Activated effector memory CD4-positive, alpha-beta T cell treated with anti-CD3 and anti-CD28 coated beads, Interleukin-2, amount 50 U/mL, for 16 hours (primary cell): ENCODE data around the gene KRTAP5-6.
A peak's percentile ranks its signal among the peaks of the same experiment; 100 is the strongest.

ENCODE experiments used
- DNase-seq: peaks from one replicate; pipeline ENCODE4 v3.0.0-alpha.2; 2020

KRTAP5-6 gene

GRCh38 chr11:1734641-1735081 lies 37.7 kb downstream of the KRTAP5-6 start:
- DNase-seq: no peak

- DNase-seq: peak; percentile 38
These were observed 38.3 kb downstream of the KRTAP5-6 start for GRCh38 chr11:1735271-1735670.

GRCh38 chr11:1736447-1736992 lies 39.5 kb downstream of the KRTAP5-6 start:
- no peak for DNase-seq

GRCh38 chr11:1737080-1737757 lies 40.2 kb downstream of the KRTAP5-6 start:
- peak; percentile 16 for DNase-seq

GRCh38 chr11:1738380-1738779 lies 41.4 kb downstream of the KRTAP5-6 start:
- peak; percentile 36 for DNase-seq

GRCh38 chr11:1739576-1739975 lies 42.6 kb downstream of the KRTAP5-6 start:
- DNase-seq: no peak

GRCh38 chr11:1740786-1741530 lies 44.0 kb downstream of the KRTAP5-6 start:
- DNase-seq: no peak

GRCh38 chr11:1741741-1742140 lies 44.7 kb downstream of the KRTAP5-6 start:
- peak; percentile 13 for DNase-seq

- peak; percentile 53 for DNase-seq
These were observed 45.4 kb downstream of the KRTAP5-6 start for GRCh38 chr11:1742371-1742770.

GRCh38 chr11:1742869-1743584 lies 46.0 kb downstream of the KRTAP5-6 start:
- no peak for DNase-seq

- peak; percentile 14 for DNase-seq
These were observed 46.7 kb downstream of the KRTAP5-6 start for GRCh38 chr11:1743585-1744136.

GRCh38 chr11:1744137-1744886 lies 47.3 kb downstream of the KRTAP5-6 start:
- no peak for DNase-seq

GRCh38 chr11:1744891-1745700 lies 48.1 kb downstream of the KRTAP5-6 start:
- DNase-seq: peak; percentile 47

- DNase-seq: no peak
These were observed 48.8 kb downstream of the KRTAP5-6 start for GRCh38 chr11:1745701-1746320.

- DNase-seq: no peak
These were observed 49.5 kb downstream of the KRTAP5-6 start for GRCh38 chr11:1746511-1746931.

GRCh38 chr11:1746956-1747752 lies 50.2 kb downstream of the KRTAP5-6 start:
- no peak for DNase-seq
